ENCODE results near the gene PMEL. TPM values are rescaled to one million over a fixed set of nuclear protein-coding genes. Genes with fewer than 3 reads are reported as not detected.

PMEL gene
- total RNA-seq, result 0.72 and 0.88 TPM in 2 replicates

DNA sequence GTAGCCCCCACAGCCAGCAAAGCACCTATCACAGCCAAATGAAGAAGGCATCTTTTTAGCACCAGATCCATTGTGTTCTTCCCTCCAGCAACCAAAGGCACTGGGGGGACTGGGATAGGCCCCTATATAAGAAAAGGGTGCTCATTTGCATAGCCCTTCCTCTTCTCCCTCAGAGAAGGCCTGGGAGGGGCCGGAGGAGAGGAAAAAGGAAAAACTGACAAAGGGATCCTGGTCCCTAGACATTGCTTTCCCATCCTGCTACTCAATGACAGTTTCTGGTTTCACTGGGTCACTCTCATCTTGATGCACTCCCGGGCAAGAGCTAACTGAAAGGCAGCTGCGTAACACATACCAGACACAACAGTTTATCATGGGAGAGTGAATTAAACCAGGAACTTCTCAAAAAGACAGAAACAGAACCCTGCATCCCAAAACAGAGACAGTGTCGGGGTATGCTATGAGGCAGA lies at the start of gene PMEL:
PMEL (minus strand) TSS at position 102 of the 467 bp plus-strand sequence; CDS start at position 71, 31 bp downstream.

DNA sequence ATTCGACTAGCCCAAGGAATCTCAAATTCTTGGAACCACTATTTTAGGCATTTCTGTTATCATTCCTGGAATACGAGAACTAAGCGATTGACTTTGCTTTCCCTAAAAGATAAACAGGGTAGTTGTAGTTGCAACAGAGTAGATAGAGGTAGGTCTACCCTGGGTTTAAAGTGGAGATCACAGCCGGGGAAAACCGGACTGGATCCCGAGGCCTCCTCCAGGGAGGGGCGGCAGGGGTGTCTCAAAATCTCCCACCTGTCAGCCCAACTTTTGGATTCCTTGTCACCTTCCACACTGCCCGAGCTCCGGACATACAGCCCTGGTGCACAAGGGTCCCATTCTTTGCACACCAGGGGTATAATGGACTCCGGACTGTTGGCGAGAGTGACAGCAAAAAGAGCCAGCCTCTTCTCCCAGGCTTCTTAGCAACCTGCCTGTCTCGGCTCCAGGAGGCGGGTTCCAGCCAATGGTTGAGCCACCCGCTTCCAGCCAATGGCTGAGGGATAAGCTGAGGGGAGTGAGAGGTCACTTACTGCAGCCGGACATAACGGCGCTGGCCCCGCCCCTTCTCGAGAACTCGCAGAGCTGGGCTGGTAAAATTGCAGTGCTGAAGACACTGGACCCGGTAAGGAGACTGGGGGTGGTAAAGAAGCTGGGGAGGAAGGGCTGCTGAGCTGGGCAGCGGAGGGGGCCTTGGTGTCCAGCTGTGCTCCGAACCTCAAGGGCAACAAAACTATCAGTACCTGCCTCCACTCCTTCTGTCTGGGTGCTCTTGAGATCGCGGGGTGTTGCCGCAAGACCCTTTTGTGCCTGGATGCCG lies 31.1 kb upstream of the PMEL start, which contains the start of gene SUOX:
SUOX (plus strand) TSS at position 562 of the 820 bp plus-strand sequence. CDS start 4,946 bp downstream, outside the sequence.

DNA sequence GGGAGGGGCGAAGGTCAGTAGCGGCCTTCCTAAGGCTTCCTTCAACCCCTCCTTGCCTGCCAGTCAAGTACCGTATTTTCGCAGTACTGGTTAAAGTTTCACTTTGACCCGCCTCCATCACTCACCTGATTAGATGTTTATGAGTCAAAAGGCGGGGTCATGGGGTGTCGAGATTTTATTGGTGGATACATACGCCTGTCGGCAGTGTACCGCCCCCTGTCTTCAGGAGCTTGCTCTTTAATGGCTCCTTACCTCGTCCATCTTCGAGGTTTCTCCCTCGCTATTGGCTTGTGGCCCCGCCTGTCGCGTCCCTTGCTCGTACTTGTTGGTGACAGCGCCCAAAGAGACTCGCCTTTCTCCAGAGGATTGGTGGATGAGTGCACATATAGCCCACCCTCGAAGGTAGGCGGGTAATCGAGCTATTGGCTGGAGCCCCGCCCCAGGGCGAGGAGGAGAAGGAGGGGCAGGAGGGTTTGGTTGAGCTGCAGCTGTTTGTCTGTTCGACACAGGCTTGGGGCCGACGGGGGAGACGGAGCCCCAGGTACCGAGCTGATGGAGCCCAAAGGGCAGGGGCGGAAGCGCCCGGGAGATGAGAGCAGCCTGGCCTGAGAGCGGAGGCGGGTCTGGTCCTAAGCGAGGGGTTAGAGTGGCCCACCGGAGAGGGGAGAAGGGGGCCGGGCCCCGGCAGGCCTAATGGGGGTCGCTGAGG lies 7.9 kb upstream of the PMEL start, which contains the start of gene RAB5B:
RAB5B (plus strand) TSS at position 480 of the 709 bp plus-strand sequence. CDS start 12,883 bp downstream, outside the sequence.

DNA sequence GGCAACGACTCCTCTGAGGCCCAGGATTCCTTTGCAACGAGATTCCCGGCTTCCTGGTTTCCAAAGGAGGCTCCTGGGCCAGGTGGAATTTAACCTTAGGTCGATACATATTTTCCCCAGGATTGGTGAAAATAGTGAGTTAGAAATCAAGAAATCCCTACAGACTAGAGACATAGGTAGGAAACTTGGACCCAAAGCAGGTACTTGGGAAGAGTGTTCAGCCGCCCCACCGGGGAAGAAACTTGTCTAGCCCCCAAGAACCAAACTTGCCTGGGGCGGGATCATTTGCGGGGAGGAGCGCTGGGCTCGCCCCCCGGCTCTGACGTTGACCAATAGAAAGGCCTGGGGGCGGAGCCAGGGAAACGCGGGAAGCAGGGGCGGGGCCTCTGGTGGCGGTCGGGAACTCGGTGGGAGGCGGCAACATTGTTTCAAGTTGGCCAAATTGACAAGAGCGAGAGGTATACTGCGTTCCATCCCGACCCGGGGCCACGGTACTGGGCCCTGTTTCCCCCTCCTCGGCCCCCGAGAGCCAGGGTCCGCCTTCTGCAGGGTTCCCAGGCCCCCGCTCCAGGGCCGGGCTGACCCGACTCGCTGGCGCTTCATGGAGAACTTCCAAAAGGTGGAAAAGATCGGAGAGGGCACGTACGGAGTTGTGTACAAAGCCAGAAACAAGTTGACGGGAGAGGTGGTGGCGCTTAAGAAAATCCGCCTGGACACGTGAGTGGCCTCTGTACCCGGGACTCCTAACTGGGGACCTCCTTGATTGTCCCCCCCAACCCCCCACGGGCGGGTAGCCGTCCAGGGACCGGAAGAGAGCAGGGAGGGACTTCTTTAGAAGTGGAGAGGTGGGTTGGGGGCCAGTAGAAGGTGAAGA lies 803 bp upstream of the PMEL start, which contains the start of gene CDK2:
CDK2 (plus strand) TSS at position 423 of the 874 bp plus-strand sequence; CDS start at position 602, 179 bp downstream.

DNA sequence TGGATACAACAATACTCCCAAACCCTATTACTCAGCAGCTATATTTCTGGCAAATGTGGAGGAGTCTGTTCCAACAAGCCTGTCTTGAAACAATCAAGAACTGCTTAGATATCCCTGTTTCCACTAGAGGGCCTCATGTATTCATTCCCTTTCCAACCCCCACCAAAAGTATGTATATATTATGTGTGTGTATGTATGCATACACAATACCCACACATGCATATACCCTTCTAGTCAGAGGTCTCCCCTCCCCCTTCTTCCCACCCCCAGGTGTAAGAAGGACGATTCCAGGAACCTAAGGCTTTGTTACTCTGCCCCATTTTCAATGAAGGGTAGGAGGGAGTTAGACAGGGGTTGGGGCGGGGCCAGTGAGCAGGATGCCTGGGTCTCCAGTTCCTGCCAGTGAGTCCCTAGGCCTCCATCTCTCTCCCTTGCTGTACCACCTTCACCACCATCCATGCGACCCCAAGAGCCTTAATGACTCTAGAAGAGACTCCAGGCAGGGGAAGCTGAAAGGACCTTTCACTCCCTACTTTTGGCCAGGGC lies 35.0 kb downstream of the PMEL start, which contains the start of gene DGKA:
DGKA (plus strand) TSS at position 392 of the 546 bp plus-strand sequence. CDS start 5,342 bp downstream, outside the sequence.

DNA sequence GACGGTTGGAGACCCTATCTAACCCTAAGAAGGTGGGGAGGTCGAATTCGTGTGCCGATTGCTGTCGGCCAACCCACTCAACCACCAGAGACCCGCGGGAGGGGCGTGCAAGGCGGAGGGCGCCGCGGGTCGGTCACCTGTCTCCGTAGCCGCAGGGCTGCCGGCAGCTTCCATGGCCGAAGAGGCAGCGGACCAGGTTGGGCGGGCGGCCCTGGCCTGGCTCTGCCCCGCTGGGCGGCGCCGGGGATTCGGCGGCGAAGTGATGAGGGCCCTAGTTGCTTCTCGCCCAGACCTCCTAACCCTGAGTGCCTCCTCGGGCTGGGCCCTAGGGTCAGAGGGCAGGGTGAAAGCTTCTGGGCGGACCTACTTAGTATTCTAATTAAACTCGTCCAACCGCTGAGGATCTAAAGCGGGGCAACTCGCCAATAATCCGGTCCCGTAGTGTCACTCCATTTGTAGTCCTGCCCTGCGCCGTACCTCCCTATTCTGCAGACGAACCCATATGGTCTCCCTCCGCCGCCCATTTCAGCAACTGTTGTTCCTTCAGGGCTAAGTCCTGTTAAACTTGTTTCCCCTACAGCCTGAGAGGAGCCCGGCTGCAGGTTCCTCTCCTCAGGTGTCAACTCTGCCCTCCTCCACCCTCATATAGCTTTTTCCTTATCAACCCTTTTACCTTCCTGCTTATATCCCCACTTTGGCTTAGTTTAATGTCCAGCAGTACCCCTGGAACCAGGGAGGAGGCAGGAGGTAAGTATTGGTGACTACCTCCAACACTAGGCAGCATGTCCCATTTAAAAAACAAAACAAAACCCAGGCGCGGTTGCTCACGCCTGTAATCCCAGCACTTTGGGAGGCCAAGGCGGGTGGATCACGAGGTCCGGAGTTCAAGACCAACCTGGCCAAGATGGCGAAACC lies 38.0 kb downstream of the PMEL start, which contains the start of gene PYM1:
PYM1 (minus strand) TSS at position 307 of the 915 bp plus-strand sequence; CDS start at position 174, 133 bp downstream.

Other genes starting within 250 kb of the PMEL start
- gene BLOC1S1, start 250.0 kb downstream of the PMEL start, total RNA-seq, result 55.7 and 100 TPM in 2 replicates
- 0.66 and 6.2 TPM in 2 replicates for gene RDH5, start 245.6 kb downstream of the PMEL start, total RNA-seq
- 942 and 1,516 TPM in 2 replicates for gene CD63, start 237.0 kb downstream of the PMEL start, total RNA-seq
- 5.3 and 10.6 TPM in 2 replicates for gene GDF11, start 222.9 kb downstream of the PMEL start, total RNA-seq
- gene SARNP, start 148.3 kb downstream of the PMEL start, total RNA-seq, result 53.3 and 65.9 TPM in 2 replicates
- gene ORMDL2, start 148.0 kb downstream of the PMEL start, total RNA-seq, result 26.3 and 27.8 TPM in 2 replicates
- 35.2 and 56.0 TPM in 2 replicates for gene DNAJC14, start 136.5 kb downstream of the PMEL start, total RNA-seq
- 9.0 and 11.2 TPM in 2 replicates for gene MMP19, start 123.1 kb downstream of the PMEL start, total RNA-seq
- 27.9 and 33.9 TPM in 2 replicates for gene PYM1, start 38.1 kb downstream of the PMEL start, total RNA-seq
- gene DGKA, start 34.9 kb downstream of the PMEL start, total RNA-seq, result 32.4 and 42.4 TPM in 2 replicates
- 7.2 and 73.4 TPM in 2 replicates for gene CDK2, start 788 bp upstream of the PMEL start, total RNA-seq
- 77.3 and 104 TPM in 2 replicates for gene RAB5B, start 8.0 kb upstream of the PMEL start, total RNA-seq
- 5.9 and 17.3 TPM in 2 replicates for gene SUOX, start 31.2 kb upstream of the PMEL start, total RNA-seq
- 2.8 and 4.9 TPM in 2 replicates for gene IKZF4, start 55.0 kb upstream of the PMEL start, total RNA-seq
- gene RPS26, start 75.9 kb upstream of the PMEL start, total RNA-seq, result 329 and 597 TPM in 2 replicates
- gene ERBB3, start 114.1 kb upstream of the PMEL start, total RNA-seq, result under 0.01 and 0.22 TPM in 2 replicates
- 136 and 194 TPM in 2 replicates for gene PA2G4, start 138.5 kb upstream of the PMEL start, total RNA-seq
- 918 and 4,761 TPM in 2 replicates for gene RPL41, start 150.6 kb upstream of the PMEL start, total RNA-seq
- 5.0 and 7.4 TPM in 2 replicates for gene ZC3H10, start 152.2 kb upstream of the PMEL start, total RNA-seq
- gene ESYT1, start 162.2 kb upstream of the PMEL start, total RNA-seq, result 334 and 363 TPM in 2 replicates
- gene MYL6B, start 186.5 kb upstream of the PMEL start, total RNA-seq, result 39.5 and 81.2 TPM in 2 replicates
- gene MYL6, start 192.3 kb upstream of the PMEL start, total RNA-seq, result 1,095 and 1,312 TPM in 2 replicates
- 45.4 and 50.1 TPM in 2 replicates for gene SMARCC2, start 223.4 kb upstream of the PMEL start, total RNA-seq

Data from placental pericyte (primary cell).